CD4-positive, alpha-beta T cell treated with Interleukin-4 for 4 hours (primary cell): Measurements from ENCODE around the gene TRIM40.

Experiments used
- DNase-seq: peaks from one replicate; pipeline ENCODE4 v3.0.0-alpha.2; 2020

Gene TRIM40

GRCh38 chr6:30150671-30151395, 14.9 kb downstream of the TRIM40 start:
- no peak for DNase-seq

GRCh38 chr6:30151580-30151979, 15.6 kb downstream of the TRIM40 start:
- DNase-seq = no peak

GRCh38 chr6:30152016-30152673, 16.2 kb downstream of the TRIM40 start:
- DNase-seq = no peak

DNA sequence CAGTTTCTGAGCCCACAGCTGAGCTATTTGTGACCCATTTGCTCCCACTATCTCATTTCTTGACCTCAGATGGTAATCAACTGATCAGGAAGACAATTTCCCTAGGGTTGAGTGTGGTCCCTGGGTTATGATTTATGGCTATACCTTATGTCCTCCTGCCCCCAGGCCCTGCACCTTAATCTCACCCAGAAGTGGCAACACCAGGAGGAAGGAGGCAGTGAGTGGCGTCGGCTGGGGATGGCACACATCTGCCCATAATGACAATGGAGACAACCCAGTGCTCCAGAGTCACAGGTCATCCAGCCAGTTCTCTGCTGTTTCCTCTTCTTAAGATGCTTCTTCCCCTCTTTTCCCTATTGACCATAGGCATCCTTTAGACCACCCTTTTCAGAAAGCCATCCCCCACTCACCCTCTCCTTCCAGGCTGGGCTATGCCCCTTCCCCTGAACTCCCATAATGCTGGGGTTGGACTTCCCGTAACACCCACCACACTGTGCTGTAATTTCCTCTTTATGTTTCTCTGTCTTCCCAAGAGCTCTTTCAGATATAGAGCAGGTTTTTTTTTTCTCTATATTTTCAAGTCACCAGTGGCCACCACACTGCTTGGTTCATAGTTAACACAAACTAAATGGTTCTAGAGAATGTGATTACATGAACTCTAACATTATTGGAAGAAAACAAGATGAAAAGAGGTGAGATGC, 17.1 kb downstream of the TRIM40 start:
- no peak for DNase-seq

GRCh38 chr6:30154061-30154460, 18.1 kb downstream of the TRIM40 start:
- no peak for DNase-seq

- no peak for DNase-seq
Measured at GRCh38 chr6:30154709-30155519, 19.0 kb downstream of the TRIM40 start.

- DNase-seq = no peak
Measured at GRCh38 chr6:30155520-30156261, 19.8 kb downstream of the TRIM40 start.

GRCh38 chr6:30156262-30156599, 20.3 kb downstream of the TRIM40 start:
- DNase-seq = no peak

GRCh38 chr6:30156774-30157173, 20.8 kb downstream of the TRIM40 start:
- DNase-seq = no peak

GRCh38 chr6:30157581-30157980, 21.6 kb downstream of the TRIM40 start:
- DNase-seq = no peak

DNA sequence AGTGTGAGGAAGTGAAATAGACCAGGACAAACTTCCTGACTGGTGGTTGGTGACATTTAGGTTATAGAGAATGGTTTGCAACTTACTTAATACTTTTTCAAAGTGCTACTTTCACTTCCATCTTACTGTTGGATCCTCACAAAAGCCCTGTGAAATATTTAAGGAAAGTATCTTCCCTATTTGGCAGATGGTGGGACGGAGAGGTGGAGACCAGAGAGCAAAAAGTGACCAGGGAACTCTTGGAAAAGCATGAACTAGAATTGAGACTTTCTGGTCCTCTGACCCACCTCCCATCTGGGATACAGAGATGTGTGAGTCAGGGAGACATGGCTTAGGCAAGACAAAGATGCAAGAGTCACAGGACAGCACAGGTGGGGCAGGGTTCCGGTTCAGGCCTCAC, 22.1 kb downstream of the TRIM40 start:
- no peak for DNase-seq

DNA sequence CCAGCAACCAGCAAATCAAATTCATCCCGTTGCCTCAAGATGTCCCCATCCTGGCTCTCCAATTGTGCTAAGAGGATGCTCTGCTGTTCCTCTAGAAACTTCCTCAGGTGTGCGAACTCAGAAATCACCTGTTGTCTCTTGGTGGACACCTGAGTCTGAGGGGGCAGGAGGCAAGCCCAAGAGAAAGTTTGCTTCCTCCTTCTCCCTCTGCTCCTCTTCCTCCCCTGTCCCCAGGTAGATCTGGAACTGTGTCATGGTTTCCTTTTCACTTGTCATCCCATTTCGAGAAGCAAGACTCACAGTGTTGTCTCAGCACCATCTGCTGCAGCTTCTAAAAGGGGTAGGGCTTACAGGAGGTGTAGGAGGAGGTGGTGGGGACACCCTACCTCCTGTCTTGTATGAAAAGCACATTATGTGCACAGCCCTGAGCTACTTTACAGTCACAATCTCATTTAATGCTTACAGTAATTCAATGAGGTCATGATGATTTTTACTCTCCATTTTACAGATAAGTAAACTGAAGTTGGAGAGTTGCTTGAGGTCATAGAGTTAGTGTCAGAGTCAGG, 22.6 kb downstream of the TRIM40 start:
- DNase-seq = no peak

DNA sequence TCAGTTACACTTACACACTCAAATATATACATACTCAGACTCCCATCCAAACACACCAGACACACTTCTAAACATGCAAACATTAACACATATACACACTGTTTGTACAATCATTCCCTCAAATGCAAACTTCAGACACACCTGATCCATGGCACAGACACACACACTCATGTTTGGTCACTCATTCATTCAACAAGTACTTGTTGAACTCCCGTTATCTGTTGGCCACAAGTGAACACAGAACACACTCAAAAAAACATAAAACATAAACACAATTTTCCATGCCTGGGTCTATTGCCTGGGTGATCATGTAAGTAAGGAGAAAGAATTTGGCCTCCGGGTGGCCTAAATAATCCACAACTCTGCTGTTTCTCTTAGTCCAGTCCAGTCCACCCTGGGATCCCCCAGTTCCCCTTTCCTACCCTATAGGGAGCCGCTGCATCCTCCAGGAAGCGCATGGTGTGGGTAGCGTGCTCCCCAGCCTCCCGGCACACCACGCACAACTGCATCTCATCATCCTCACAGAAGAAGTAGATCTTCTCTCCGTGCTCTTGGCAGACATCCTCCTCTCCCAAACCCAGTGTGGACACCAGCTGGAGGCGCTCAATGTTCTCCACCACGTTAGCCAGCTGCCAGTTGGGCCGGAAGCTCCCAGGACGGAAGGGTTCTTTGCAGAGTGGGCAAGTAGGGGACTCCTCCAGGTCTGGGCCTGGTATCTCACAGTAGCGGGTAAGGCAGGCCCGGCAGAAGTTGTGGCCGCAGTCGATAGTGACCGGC, 24.3 kb downstream of the TRIM40 start:
- no peak for DNase-seq

GRCh38 chr6:30160785-30161531, 25.0 kb downstream of the TRIM40 start, which contains the start of gene TRIM10:
Gene TRIM10, minus strand, starts transcription at chr6:30161211. Its CDS starts 353 bp downstream, at chr6:30160858.
- DNase-seq = no peak

GRCh38 chr6:30162265-30163089, 26.5 kb downstream of the TRIM40 start:
- DNase-seq = no peak

DNA sequence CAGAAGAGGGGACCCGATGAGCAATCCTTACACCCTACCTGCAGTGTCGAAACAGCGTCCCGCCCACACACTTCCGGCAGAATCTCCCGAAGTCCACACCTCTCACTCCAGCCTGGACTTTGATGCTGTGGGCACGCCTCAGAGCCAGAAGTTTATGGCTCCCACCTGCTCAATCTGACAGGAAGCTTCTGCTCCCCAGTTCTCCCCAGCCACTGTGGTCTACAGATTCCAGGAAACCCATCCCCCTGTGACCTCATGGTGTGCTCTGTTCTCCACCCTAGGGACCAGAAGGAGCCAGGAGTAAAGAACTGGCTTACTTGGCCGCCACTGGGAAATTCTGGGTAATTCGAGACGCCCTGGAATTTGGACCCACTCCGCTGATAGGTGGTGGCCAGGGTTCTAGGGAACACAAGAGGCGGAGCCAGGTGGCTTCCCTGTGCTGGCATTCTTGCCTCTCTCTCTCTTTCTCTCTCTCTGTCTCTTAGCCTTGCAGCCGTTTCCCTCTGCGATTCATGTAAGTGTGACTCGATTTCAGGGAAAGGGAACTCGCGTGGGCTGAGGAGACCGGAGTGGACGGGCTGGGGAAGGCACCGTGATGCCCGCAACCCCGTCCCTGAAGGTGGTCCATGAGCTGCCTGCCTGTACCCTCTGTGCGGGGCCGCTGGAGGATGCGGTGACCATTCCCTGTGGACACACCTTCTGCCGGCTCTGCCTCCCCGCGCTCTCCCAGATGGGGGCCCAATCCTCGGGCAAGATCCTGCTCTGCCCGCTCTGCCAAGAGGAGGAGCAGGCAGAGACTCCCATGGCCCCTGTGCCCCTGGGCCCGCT, 27.4 kb downstream of the TRIM40 start, which contains the start of gene TRIM15:
TSS of gene TRIM15 (plus strand) at position 457 of the 828 bp plus-strand sequence. CDS start at position 596, 139 bp downstream.
- DNase-seq = no peak

- no peak for DNase-seq
Measured at GRCh38 chr6:30163918-30164654, 28.1 kb downstream of the TRIM40 start.

GRCh38 chr6:30164714-30165113, 28.8 kb downstream of the TRIM40 start:
- DNase-seq = no peak
